NCI-H2227 (cell line): ENCODE data around the gene TMEM25.

Experiments
- DNase-seq: peaks from one replicate; lab custom pipeline; 2025; ENCODE audit not compliant: unreplicated experiment; lab: John Stamatoyannopoulos, UW

The TMEM25 gene

DNA sequence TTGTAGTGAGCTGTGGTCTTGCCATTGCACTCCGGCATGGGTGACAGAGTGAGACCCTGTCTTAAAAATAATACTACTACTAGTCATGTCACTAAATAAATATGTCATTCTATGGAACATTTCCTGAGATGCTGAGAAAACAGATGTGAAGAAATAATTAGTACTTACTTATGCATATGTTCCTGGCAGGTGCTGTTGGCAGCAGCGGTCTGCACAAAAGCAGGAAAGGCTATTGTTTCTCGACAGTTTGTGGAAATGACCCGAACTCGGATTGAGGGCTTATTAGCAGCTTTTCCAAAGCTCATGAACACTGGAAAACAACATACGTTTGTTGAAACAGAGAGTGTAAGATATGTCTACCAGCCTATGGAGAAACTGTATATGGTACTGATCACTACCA, 50.1 kb downstream of the TMEM25 start:
- DNase-seq: no peak
